Cardiac fibroblast (primary cell): ENCODE data around the gene CECR2.

Experiments
- DNase-seq, 2 donors: peaks; one replicate each; pipeline versions ENCODE4 v3.0.0 to v3.0.0-alpha.2; 2010; ENCODE audit warnings: low read depth in 2 of 2
- H3K4me3 ChIP-seq, 2 donors: replicated peaks in 1 of 2; 1 replicate in 1 of 2; 2 replicates in 1 of 2; pipeline ENCODE4 v1.5.1; 2011; ENCODE audit warnings: low read depth in 2 of 2, low read length in 2 of 2, mild to moderate bottlenecking in 2 of 2, moderate library complexity in 1 of 2
- CTCF ChIP-seq: IDR thresholded peaks from one replicate; pipeline ENCODE4 v1.5.1; 2011; ENCODE audit warnings: low read depth, mild to moderate bottlenecking, low read length, inconsistent platforms

Gene CECR2

GRCh38 chr22:17436382-17436980 is 67.2 kb downstream of the CECR2 start:
- TF ChIP-seq CTCF, result no peak
- H3K4me3 ChIP-seq, result no peak overlapping the region
- DNase-seq, result peak; percentile 48 to 52

- no peak overlapping the region for H3K4me3 ChIP-seq
- no peak for TF ChIP-seq CTCF
- no peak for DNase-seq
Measured at GRCh38 chr22:17436981-17437412, 67.7 kb downstream of the CECR2 start.

GRCh38 chr22:17438026-17438425 is 68.8 kb downstream of the CECR2 start:
- no peak for DNase-seq
- no peak for TF ChIP-seq CTCF
- H3K4me3 ChIP-seq, result no peak overlapping the region

GRCh38 chr22:17441326-17441725 is 72.1 kb downstream of the CECR2 start:
- TF ChIP-seq CTCF, result no peak
- no peak overlapping the region for H3K4me3 ChIP-seq
- no peak for DNase-seq

- no peak for TF ChIP-seq CTCF
- H3K4me3 ChIP-seq, result no peak overlapping the region
- DNase-seq, result peak in 1 of 2 donors; percentile 23
Measured at GRCh38 chr22:17443405-17444203, 74.3 kb downstream of the CECR2 start.

GRCh38 chr22:17444204-17444504 is 74.9 kb downstream of the CECR2 start:
- DNase-seq, result no peak
- H3K4me3 ChIP-seq, result no peak overlapping the region
- TF ChIP-seq CTCF, result no peak
